HG02678 (cell line): ENCODE data around the gene DGKG.

Source experiments
- ATAC-seq: cut with Tn5 transposase; IDR thresholded peaks from one replicate; pipeline ENCODE4 v1.9.1; 2021; ENCODE audit warnings: mild to moderate bottlenecking, moderate library complexity; ENCODE audit not compliant: unreplicated experiment

The DGKG gene

DNA sequence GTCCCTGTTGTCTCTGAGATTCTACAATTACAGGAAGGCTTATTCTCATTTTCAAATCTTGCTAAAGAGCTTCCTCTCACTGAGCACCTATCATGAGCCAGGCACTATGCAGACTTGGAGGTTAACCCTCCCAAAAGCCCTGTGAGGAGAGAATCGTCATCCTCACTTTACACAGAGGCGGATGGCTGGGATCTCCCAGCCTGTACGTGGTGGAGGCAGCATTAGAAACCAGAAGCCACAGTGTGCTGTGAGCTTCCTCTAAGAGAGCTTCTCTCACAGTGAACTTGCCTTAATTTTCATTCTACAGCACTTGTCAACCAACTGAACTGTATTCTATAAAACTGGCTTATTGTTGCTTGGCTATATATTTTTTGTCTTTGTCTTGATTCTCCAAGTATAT lies 6.1 kb upstream of the DGKG start:
- ATAC-seq, result no peak

GRCh38 chr3:186367631-186368030 lies 5.6 kb upstream of the DGKG start:
- no peak for ATAC-seq

GRCh38 chr3:186366206-186366605 lies 4.2 kb upstream of the DGKG start:
- no peak for ATAC-seq

GRCh38 chr3:186365202-186365974 lies 3.4 kb upstream of the DGKG start:
- no peak for ATAC-seq

DNA sequence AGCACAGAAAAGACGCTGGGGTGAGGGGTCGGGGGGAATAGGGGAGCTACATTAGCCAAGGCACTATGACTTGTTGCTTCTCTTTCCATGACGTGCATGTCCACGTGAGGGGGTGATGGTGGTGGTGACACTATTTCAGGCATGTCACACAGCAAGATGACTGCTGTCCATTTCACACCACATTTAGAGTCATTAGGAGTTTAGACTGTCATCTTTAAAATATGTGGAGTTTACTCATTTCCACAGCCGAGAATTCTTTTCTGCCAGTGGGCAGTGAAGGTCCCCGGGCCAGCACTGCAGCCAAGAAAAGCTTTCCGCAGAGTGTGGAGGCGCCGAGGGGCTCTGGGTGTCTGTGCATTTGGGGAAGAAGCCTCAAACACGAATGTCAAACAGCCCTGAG lies 954 bp upstream of the DGKG start:
- no peak for ATAC-seq

GRCh38 chr3:186362537-186362842 lies 456 bp upstream of the DGKG start:
- ATAC-seq, result no peak

DNA sequence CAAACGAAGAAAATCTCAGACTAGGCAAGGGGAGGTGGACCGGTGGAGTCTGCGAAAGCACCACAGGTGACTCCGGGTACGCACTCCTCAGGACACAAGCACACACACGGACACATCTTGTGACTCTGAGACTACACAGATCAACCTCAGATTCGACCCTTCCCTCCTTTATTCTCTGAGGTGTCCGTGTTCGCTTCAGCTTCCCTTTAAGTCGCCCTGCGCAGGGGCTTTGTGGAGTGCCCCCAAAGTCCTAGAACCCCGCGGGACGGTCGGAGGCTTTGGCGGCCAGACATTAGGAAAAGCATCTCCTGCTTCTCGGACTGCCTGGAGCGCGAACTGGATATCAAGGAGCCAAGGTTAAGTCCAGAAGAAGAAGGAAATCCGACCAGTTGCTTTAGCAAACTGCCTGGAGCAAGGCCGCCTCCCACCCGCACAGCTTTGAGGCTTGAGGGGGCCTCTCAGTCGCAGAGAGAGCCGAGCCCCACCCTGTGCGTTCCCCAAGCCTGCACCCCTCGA lies 730 bp downstream of the DGKG start:
- no peak for ATAC-seq

DNA sequence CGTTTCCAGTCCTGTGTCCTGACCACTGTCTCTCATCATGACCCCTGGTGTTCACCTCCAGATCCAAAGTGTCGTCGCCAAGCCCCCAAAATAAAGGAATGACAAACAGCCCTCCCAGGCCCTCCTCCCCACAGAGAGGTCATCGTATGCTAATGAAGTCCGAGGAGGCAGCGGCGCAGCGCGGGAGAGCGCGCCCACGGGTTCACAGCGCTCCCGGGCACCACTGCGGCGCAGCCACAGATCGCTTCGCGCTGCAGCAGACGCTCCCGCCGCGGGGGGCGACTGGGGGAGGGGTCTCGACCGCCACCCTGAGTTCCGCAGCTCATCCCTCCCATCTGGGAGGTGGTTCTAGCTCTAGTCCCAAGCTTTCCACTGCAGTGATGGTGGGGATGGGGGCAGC lies 1.3 kb downstream of the DGKG start:
- ATAC-seq, result no peak

DNA sequence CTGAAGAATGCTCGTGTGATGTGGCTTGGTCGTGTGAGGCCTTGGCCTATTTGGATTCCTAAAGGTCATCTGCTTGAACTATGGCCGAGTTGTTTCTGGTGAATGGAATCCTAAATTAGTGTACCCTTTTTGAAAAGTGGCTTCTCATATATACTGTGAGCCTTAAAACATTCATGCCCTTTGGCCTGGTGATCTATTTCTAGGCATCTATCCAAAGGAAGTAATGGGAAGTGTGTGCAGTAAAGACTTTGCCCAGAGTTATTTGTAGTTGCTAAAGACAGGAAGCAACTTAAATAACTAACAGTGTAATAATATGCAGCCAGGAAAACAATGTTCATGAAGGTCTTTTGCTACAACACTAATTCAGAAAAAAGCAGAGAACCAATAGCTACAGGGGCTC lies 3.0 kb downstream of the DGKG start:
- ATAC-seq, result no peak

- ATAC-seq, result no peak
These were observed 5.9 kb downstream of the DGKG start for GRCh38 chr3:186356152-186356551.

DNA sequence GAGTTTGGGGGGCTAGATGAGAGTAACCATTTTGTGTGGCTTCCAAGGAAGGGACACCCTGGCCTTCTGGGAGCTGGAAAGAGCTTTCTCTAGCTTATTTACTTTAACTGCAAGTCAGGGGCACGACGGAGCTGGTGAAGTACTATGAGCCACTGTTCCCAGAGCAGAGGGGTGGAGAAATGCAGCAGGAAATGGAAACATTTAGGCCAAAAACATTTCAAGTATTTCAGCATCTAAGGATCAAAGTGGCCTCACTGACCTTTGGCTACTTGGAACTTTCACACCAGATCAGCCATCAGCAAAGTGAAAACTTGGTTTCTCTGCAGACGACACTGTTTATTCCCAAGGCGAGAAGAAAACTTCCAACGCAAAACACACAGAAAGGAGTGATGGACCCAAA lies 7.9 kb downstream of the DGKG start:
- ATAC-seq, result no peak

GRCh38 chr3:186352369-186352768 lies 9.7 kb downstream of the DGKG start:
- no peak for ATAC-seq

DNA sequence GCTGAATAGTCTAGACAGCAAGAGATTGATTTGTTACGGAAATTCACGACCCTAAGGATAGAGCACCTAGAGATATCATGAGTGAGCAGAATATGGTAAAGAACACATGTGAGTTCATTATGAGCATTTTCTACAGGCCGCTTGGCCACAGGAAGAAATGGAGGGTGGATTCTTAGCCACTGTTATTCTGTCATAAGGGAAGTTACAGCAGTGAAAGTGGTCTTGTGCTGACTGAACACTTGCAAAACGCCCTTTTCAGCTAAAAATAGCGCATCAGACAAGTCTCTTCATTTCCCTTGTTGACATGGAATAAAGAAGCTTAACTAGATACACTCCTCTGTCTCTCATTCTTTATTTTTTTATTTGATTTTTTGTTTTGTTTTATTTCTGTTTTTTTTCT lies 19.8 kb downstream of the DGKG start:
- ATAC-seq, result no peak

DNA sequence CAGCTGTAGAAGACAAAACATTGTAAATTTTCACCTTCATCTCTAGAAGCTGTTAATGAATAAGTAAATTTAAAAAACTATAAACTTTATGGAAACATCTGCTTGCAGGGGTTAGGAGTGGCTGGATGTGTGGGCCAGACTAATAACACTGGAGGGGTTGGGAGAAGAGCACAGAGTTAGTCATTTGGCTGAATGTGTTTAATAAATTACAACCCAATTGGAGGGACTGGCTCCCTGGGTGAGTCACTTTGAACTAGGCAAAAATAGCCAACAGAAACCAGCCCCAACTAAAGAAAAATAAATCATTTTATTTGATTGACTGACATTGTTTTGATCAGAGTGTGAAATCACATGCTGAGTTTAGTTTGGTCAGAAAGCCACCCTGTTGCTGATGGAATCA lies 21.8 kb downstream of the DGKG start:
- ATAC-seq, result no peak

DNA sequence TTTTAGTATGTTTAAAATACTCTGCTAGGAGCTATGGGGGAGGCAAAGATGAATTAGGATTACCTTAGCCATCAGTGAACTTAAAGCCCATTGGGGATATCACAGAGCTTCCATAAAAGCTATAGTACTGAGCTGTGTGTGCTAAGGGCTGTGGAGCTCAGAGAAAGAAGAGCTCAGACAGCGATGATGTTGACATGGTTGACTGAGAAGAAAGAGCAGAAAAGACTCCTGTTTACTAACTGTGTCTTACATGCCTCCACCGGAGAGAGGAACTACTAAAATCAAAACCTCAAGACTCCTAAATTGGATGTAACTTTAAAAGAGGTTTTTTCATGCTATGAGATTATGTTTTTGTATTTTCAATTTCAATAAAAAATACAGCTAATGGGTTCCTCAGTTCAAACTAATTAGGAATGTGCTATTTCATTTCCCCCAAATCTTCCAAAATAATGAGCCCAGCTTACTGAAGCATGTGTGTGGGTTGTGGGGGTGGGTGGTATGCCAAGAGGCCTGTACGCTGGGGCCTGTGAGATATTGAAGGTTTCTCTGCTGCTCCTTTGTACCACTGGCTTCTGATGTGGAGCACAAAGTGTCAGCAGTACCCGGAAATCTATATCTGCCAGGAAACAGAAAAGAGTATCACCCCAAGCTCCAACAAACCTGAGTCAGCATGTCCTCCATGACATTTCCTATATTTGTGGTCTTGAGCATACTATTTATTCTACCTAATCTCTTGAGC lies 22.7 kb downstream of the DGKG start:
- ATAC-seq, result no peak

GRCh38 chr3:186333256-186333655 lies 28.8 kb downstream of the DGKG start:
- ATAC-seq, result no peak

DNA sequence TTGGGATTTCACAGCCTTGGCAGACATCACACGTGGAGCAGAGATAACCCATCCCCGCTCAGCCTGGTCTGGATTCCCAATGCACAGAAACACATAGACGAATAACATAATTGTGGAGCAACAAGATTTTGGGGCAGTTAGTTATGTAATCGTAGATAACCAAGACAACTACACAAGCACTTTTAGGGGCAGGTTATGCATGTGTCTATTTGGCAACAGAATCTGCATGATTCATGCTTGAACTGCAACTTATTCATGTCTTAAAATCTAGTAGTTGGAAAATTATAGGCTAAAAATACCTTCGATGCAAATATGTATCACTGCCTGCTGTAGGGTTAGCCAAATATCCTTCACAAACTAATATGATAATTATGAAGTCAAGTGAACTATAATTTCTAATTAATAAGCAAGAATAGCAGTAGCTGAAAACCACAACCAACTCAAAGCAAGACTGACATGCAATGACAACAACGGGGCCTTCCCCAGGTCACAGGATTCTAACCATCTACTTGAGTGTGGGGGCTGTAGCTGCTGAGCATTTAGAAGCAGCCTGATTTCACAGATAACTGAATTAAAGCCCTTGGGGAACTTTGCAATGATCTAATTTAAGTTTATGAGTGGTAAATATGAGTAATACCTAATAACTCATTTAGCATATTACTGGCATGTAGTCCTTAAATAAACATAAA lies 31.1 kb downstream of the DGKG start:
- ATAC-seq, result no peak

DNA sequence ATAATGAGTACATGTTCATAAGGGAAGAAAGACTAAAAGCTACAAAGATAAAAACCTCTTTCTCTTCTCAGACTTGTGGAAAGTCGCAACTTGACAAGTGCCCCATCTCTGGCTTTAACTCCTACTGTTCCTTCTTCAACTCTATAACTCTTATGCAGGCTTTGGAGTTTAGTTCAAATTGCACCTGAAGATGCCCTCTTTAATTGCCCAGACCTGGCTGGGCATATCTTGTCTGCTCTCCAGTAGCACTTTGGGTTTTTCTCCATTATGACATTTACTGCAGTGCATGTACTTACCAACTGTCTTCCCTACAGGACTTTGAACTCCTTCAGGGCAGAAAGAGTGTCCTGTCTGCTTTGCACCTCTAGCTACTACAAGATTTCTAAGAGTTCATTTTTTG lies 32.4 kb downstream of the DGKG start:
- no peak for ATAC-seq

DNA sequence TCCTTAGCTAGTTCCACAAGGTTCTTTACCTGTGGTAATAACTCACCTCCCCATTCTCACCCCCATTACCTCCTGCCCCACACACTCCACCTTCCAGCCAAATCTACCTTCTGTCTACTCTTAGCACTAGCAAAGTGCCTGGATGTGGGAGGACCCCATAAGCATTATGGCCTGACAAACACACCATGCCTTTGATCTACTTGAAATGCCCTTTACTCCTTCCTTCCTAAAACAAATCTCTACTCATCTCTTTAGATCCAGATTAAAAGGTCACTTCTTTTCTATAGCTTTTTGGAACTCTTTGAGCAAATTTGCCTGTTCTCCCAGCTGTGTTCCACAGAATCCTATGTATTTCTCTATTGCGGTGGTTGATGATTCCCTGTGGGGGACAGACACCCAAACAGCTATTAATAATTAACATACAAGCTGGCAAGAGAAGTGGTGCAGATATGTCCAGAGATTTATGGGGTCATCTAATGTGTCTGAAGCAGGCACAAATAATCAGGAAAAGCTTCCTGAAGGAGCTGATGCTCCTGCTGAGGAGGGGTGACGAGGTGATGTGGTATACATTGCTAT lies 34.0 kb downstream of the DGKG start:
- no peak for ATAC-seq

GRCh38 chr3:186322761-186323160 lies 39.3 kb downstream of the DGKG start:
- no peak for ATAC-seq

GRCh38 chr3:186321746-186322145 lies 40.3 kb downstream of the DGKG start:
- ATAC-seq, result no peak
